AG10803 (cell line): ENCODE measurements around the gene DYNC1H1.
"Not testable (repeated sequence)": the region's sequence is repeated elsewhere in the genome, so short reads cannot be mapped to it uniquely, and the experiment has no call there.

Experiments
- DNase-seq: peaks from one replicate; pipeline ENCODE4 v3.0.0; 2010; ENCODE audit warnings: low read depth
- H3K4me3 ChIP-seq: 2 replicates; pipeline ENCODE4 v1.5.1; 2011; ENCODE audit warnings: mild to moderate bottlenecking, low read length, control low read depth
- CTCF ChIP-seq: conservative IDR thresholded peaks from 2 replicates; pipeline ENCODE4 v1.5.1; 2011; ENCODE audit warnings: mild to moderate bottlenecking, low read length, control low read depth, inconsistent platforms

Gene DYNC1H1

GRCh38 chr14:101965181-101965544 lies 790 bp downstream of the DYNC1H1 start:
- peak; percentile 61 for DNase-seq
- H3K4me3 ChIP-seq, result peak overlapping the region; percentile 75
- TF ChIP-seq CTCF, result no peak

DNA sequence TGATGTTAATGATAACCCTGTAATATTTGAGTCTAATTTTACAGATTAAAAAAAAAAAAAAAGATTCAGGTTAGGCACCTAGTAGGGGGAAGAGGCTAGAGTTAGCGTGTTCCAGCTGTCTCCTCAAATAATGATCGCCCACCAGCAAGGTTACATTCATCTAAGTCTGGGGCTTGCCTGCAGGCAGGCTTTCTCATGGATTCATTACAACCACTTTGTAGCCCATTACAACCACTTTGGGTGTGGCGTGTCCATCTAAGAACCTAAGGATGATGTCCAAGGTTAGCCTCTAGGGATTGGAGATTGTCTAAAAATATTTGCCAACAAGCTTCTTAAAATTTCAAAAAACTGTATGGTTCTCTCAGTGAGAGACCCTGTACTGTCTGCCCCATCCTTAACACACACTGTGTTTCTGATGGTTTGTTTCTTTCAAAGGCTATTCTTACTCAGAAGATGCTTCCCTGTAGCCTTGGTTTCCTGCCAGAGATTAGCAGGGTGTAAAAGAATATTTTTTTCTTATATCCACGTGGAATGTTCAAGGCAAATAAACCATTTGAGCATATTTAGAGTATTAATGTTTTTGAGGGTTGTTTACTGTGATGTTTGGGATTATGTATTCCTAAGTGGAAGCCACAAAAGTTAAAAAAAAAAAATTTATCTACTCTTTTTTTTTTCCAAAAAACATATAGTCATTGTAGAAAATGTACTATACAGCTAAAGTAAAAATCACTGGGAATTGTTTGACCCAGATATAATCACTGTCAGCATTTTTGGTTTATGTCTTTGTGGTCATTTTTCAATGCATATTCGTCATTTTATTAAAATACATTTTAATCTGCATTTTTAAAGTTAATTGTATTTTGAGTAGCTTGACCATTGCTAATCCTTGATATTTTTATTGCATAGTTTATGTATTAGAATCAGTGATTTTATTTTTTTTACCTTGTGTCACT lies 1.7 kb downstream of the DYNC1H1 start:
- peak overlapping the region; percentile 75 for H3K4me3 ChIP-seq
- DNase-seq, result peak; percentile 31
- TF ChIP-seq CTCF, result no peak

DNA sequence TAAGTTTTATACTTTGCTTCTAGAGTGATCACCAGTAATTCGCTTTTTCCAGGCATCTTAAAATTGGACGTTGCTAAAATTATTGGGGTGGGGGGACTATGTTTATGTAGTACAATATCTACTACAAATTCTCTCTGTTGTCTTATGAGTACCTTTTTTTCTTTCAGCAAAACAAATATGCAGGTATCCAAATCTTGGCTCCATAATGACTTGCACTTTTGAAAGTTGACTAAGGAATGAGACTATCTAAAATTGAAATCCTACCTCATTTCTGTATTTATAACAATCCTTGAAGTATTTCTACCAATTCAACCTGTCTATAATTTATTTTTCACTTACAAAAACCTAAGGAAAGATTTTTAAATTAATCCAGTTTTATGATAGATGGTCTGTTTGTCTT lies 2.4 kb downstream of the DYNC1H1 start:
- no peak for TF ChIP-seq CTCF
- H3K4me3 ChIP-seq, result peak overlapping the region; percentile 75; the same call in 1 of the 2 replicates
- DNase-seq, result no peak

- TF ChIP-seq CTCF, result no peak
- H3K4me3 ChIP-seq, result no peak overlapping the region
- no peak for DNase-seq
Observed at GRCh38 chr14:101968186-101968585, 3.8 kb downstream of the DYNC1H1 start.

GRCh38 chr14:101969481-101969880 lies 5.1 kb downstream of the DYNC1H1 start:
- TF ChIP-seq CTCF, result no peak
- H3K4me3 ChIP-seq, result no peak overlapping the region
- DNase-seq, result no peak

DNA sequence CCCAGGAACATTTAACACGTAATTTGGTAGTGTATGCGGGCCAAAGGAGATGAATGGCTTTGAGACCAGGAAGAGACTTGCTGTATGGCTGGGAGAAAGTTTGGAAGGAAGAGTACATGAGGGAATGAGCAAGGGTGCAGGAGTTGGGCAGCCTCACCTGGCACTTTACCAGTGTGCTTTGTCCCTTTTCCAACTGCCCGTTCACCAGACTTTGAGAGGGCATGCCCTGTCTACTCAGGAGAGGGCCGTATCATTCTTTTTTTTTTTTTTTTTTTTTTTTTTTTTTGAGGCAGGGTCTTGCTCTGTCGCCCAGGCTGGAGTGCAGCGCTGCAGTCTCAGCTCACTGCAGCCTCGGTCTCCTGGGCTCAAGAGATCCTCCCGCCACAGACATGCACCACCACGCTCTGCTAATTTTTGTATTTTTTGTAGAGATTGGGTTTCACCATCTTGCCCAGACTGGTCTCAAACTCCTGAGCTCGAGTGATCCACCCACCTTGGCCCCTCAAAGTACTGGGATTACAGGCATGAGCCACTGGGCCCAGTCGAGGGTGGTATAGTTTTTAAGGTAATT lies 6.5 kb downstream of the DYNC1H1 start:
- H3K4me3 ChIP-seq, result no peak overlapping the region
- TF ChIP-seq CTCF, result no peak
- no peak for DNase-seq

GRCh38 chr14:101971458-101971857 lies 7.1 kb downstream of the DYNC1H1 start:
- not testable (repeated sequence) for DNase-seq, H3K4me3 ChIP-seq
